SK-N-SH treated with all-trans-retinoic acid at 6 μM for 48 hours (cell line): Measurements from ENCODE around the gene TBCD.

ENCODE experiments used
- ATAC-seq: fragments of 200-7000 bp; cut with Tn5 transposase; 3 replicates; pipeline ENCODE4 v1.9.1; 2020; ENCODE audit warnings: mild to moderate bottlenecking, moderate library complexity
- ARNTL ChIP-seq: fragments of 450-650 bp; formaldehyde crosslinking; IDR thresholded peaks from 2 replicates; pipeline ENCODE4 v1.5.0; 2020; ENCODE audit warnings: low read depth, mild to moderate bottlenecking, moderate library complexity, borderline replicate concordance
- CREB5 ChIP-seq: fragments of 250-450 bp; sonication (Bioruptor Pico); IDR thresholded peaks from 2 replicates; pipeline ENCODE4 v1.5.1; 2020; ENCODE audit warnings: low read depth, mild to moderate bottlenecking, moderate library complexity
- CSDC2 ChIP-seq: fragments of 250-450 bp; sonication (Bioruptor Pico); IDR thresholded peaks from 2 replicates; pipeline ENCODE4 v1.5.0; 2020; ENCODE audit warnings: mild to moderate bottlenecking, moderate library complexity
- CSRNP3 ChIP-seq: fragments of 250-450 bp; sonication (Bioruptor Pico); IDR thresholded peaks from 2 replicates; pipeline ENCODE4 v1.5.1; 2021; ENCODE audit warnings: mild to moderate bottlenecking, moderate library complexity
- ESRRG ChIP-seq: fragments of 250-450 bp; sonication (Bioruptor Pico); IDR thresholded peaks from 2 replicates; pipeline ENCODE4 v1.6.1; 2021; ENCODE audit warnings: mild to moderate bottlenecking
- GLIS3 ChIP-seq: fragments of 250-450 bp; sonication (Bioruptor Pico); IDR thresholded peaks from 2 replicates; pipeline ENCODE4 v1.5.0; 2020; ENCODE audit warnings: mild to moderate bottlenecking, moderate library complexity
- OSR1 ChIP-seq: fragments of 250-450 bp; sonication (Bioruptor Pico); IDR thresholded peaks from 2 replicates; pipeline ENCODE4 v1.8.0; 2022; ENCODE audit warnings: moderate library complexity, mild to moderate bottlenecking, inconsistent platforms
- PATZ1 ChIP-seq: fragments of 250-450 bp; sonication (Bioruptor Pico); IDR thresholded peaks from 2 replicates; pipeline ENCODE4 v1.8.0; 2020; ENCODE audit warnings: mild to moderate bottlenecking, moderate library complexity, borderline replicate concordance
- POU6F1 ChIP-seq: fragments of 250-450 bp; sonication (Bioruptor Pico); IDR thresholded peaks from 2 replicates; pipeline ENCODE4 v1.8.0; 2021; ENCODE audit warnings: low read depth, mild to moderate bottlenecking, moderate library complexity, borderline replicate concordance
- PPARA ChIP-seq: fragments of 250-450 bp; sonication (Bioruptor Pico); IDR thresholded peaks from 2 replicates; pipeline ENCODE4 v1.5.0; 2020; ENCODE audit warnings: mild to moderate bottlenecking, borderline replicate concordance
- RARB ChIP-seq: fragments of 250-450 bp; sonication (Bioruptor Pico); IDR thresholded peaks from 2 replicates; pipeline ENCODE4 v1.8.0; 2021; ENCODE audit warnings: mild to moderate bottlenecking, moderate library complexity
- SNAI2 ChIP-seq: fragments of 250-450 bp; sonication (Bioruptor Pico); IDR thresholded peaks from 2 replicates; pipeline ENCODE4 v1.5.0; 2020; ENCODE audit warnings: mild to moderate bottlenecking, moderate library complexity
- TCF4 ChIP-seq: fragments of 250-450 bp; sonication (Bioruptor Pico); IDR thresholded peaks from 2 replicates; pipeline ENCODE4 v1.8.0; 2021; ENCODE audit warnings: mild to moderate bottlenecking, moderate library complexity, borderline replicate concordance
- TSHZ2 ChIP-seq: fragments of 250-450 bp; sonication (Bioruptor Pico); IDR thresholded peaks from 2 replicates; pipeline ENCODE4 v1.5.0; 2020; ENCODE audit warnings: mild to moderate bottlenecking, moderate library complexity
- ZC3H10 ChIP-seq: fragments of 250-450 bp; sonication (Bioruptor Pico); IDR thresholded peaks from 2 replicates; pipeline ENCODE4 v1.5.1; 2021; ENCODE audit warnings: mild to moderate bottlenecking, moderate library complexity
- ZFP3 ChIP-seq: fragments of 250-450 bp; sonication (Bioruptor Pico); IDR thresholded peaks from 2 replicates; pipeline ENCODE4 v1.5.0; 2020; ENCODE audit warnings: mild to moderate bottlenecking, moderate library complexity
- ZFP30 ChIP-seq: fragments of 450-650 bp; formaldehyde crosslinking; IDR thresholded peaks from 2 replicates; pipeline ENCODE4 v1.5.0; 2022; ENCODE audit warnings: mild to moderate bottlenecking, moderate library complexity
- ZNF565 ChIP-seq: fragments of 450-650 bp; formaldehyde crosslinking; conservative IDR thresholded peaks from 2 replicates; pipeline ENCODE4 v1.5.0; 2020; ENCODE audit warnings: low read depth, mild to moderate bottlenecking, moderate library complexity
- ZNF70 ChIP-seq: fragments of 450-650 bp; formaldehyde crosslinking; IDR thresholded peaks from 2 replicates; pipeline ENCODE4 v1.5.0; 2020; ENCODE audit warnings: mild to moderate bottlenecking, moderate library complexity
- ZNF8 ChIP-seq: fragments of 450-650 bp; formaldehyde crosslinking; IDR thresholded peaks from 2 replicates; pipeline ENCODE4 v1.5.0; 2020; ENCODE audit warnings: mild to moderate bottlenecking, moderate library complexity

TBCD gene

GRCh38 chr17:82767041-82767754 lies 15.3 kb downstream of the TBCD start:
- peak; percentile 85 for ATAC-seq
- TF ChIP-seq PATZ1 (CRISPR knock-in tag) (no peak), ZNF70 (CRISPR knock-in tag) (no peak), POU6F1 (CRISPR knock-in tag) (no peak), ZFP3 (no peak), ZNF8 (CRISPR knock-in tag) (no peak), GLIS3 (CRISPR knock-in tag) (no peak)

GRCh38 chr17:82769041-82769440 lies 17.2 kb downstream of the TBCD start:
- TF ChIP-seq ESRRG (no peak), RARB (CRISPR knock-in tag) (no peak), ZFP3 (no peak), GLIS3 (CRISPR knock-in tag) (no peak), ZNF8 (CRISPR knock-in tag) (no peak), ARNTL (CRISPR knock-in tag) (no peak), TCF4 (no peak), ZC3H10 (CRISPR knock-in tag) (no peak), OSR1 (CRISPR knock-in tag) (no peak), ZNF565 (CRISPR knock-in tag) (no peak), TSHZ2 (CRISPR knock-in tag) (no peak), CSRNP3 (CRISPR knock-in tag) (no peak), CREB5 (CRISPR knock-in tag) (no peak), PATZ1 (CRISPR knock-in tag) (no peak), ZNF70 (CRISPR knock-in tag) (no peak), PPARA (CRISPR knock-in tag) (no peak), CSDC2 (no peak), POU6F1 (CRISPR knock-in tag) (no peak), ZFP30 (no peak), SNAI2 (no peak)
- no peak for ATAC-seq
